GM12878 (cell line): Measurements from ENCODE around the gene PLA2G2C. TPM values are rescaled to one million over a fixed set of nuclear protein-coding genes. Genes with fewer than 3 reads are reported as not detected.

Source experiments
- ATAC-seq: fragments of 200-7000 bp; cut with Tn5 transposase; 3 replicates; pipeline ENCODE4 v1.9.1; 2020; ENCODE audit warnings: mild to moderate bottlenecking, moderate library complexity
- BruUV-seq: library from RNA; stranded (reverse); fragments of 400-500 nt; replicated peaks from 2 replicates; lab custom pipeline; 2021; lab: Mats Ljungman, UMichigan
- CTCF ChIA-PET: fragments of 300-600 bp; sonication (Branson Sonifier 250); formaldehyde crosslinking; extraction: SDS; loops from one replicate; lab custom pipeline; 2021; ENCODE audit warnings: inconsistent platforms; lab: Yijun Ruan, JAX
- POLR2A ChIA-PET: fragments of 350-600 bp; formaldehyde crosslinking; extraction: SDS; loops from one replicate; lab custom pipeline; 2021; ENCODE audit warnings: inconsistent platforms; lab: Charles Lee
- RAD21 ChIA-PET: fragments of 300-600 bp; sonication (Branson Sonifier 250); formaldehyde crosslinking; loops from one replicate; lab custom pipeline; 2023; ENCODE audit warnings: antibody characterized with exemption; ENCODE audit not compliant: unreplicated experiment; lab: Charles Lee
- SMC1A ChIA-PET: fragments of 300-600 bp; sonication (Branson Sonifier 250); formaldehyde crosslinking; loops from one replicate; lab custom pipeline; 2023; ENCODE audit not compliant: unreplicated experiment, uncharacterized antibody; lab: Charles Lee
- DNase-seq: peaks from one replicate; pipeline ENCODE4 v3.0.0-alpha.2; 2011; ENCODE audit warnings: low read depth, low spot score
- FAIRE-seq: peaks from 3 replicates; lab custom pipeline; 2011; peaks lifted over from hg19 to GRCh38; lab: Jason Lieb, UNC
- H2AFZ ChIP-seq: 2 replicates; pipeline ENCODE4 v1.6.0; 2011; ENCODE audit warnings: low read depth, low read length, control low read depth; ENCODE audit not compliant: control insufficient read depth
- H3K27ac ChIP-seq: 2 replicates; pipeline ENCODE4 v1.5.1; 2011; ENCODE audit warnings: control low read depth; ENCODE audit not compliant: control insufficient read depth, insufficient read depth
- H3K27me3 ChIP-seq, 2 experiments: replicated peaks in 1 of 2; 2 replicates each; pipeline versions ENCODE4 v1.6.0 to v1.6.1; 2011; ENCODE audit warnings: low read length in 1 of 2; ENCODE audit not compliant: control insufficient read depth in 2 of 2, insufficient read depth in 2 of 2
- H3K36me3 ChIP-seq, 2 experiments: 2 replicates each; pipeline ENCODE4 v1.5.1; 2011; ENCODE audit warnings: low read length in 1 of 2; ENCODE audit not compliant: control insufficient read depth in 2 of 2, insufficient read depth in 2 of 2
- H3K4me1 ChIP-seq: 2 replicates; pipeline ENCODE4 v1.6.1; 2011; ENCODE audit warnings: mild to moderate bottlenecking, low read length, moderate library complexity, mixed read lengths; ENCODE audit not compliant: control insufficient read depth, insufficient read depth
- H3K4me2 ChIP-seq: 2 replicates; pipeline ENCODE4 v1.6.0; 2011; ENCODE audit warnings: control low read depth; ENCODE audit not compliant: control insufficient read depth, insufficient read depth
- H3K4me3 ChIP-seq: fragments of 200-600 bp; sonication (generic); 2 replicates; pipeline ENCODE4 v1.5.1; 2016
- H3K79me2 ChIP-seq: 2 replicates; pipeline ENCODE4 v1.6.0; 2011; ENCODE audit warnings: low read length; ENCODE audit not compliant: control insufficient read depth, insufficient read depth
- H3K9ac ChIP-seq: 2 replicates; pipeline ENCODE4 v1.8.0; 2011; ENCODE audit warnings: low read length, control low read depth, mixed read lengths; ENCODE audit not compliant: control insufficient read depth, insufficient read depth
- H3K9me3 ChIP-seq: replicated peaks from 3 replicates; pipeline ENCODE4 v1.5.1; 2011; ENCODE audit warnings: mild to moderate bottlenecking, low read length; ENCODE audit not compliant: control insufficient read depth, insufficient read depth
- H4K20me1 ChIP-seq: 2 replicates; pipeline ENCODE4 v1.6.0; 2011; ENCODE audit not compliant: control insufficient read depth, insufficient read depth
- CEBPZ ChIP-seq: fragments of 150-350 bp; IDR thresholded peaks from 2 replicates; pipeline ENCODE4 v1.6.1; 2016; ENCODE audit warnings: low read depth, low read length
- DPF2 ChIP-seq: fragments of 450-650 bp; IDR thresholded peaks from 2 replicates; pipeline ENCODE4 v1.6.1; 2017; ENCODE audit warnings: mild to moderate bottlenecking
- ETV6 ChIP-seq, 2 experiments: fragments of 450-650 bp in 1 of 2; IDR thresholded peaks in 1 of 2; conservative IDR thresholded peaks in 1 of 2; 2 replicates each; pipeline ENCODE4 v1.6.1; 2014; ENCODE audit warnings: antibody characterized with exemption in 1 of 2, borderline replicate concordance in 1 of 2, low read depth in 1 of 2, mild to moderate bottlenecking in 1 of 2, moderate library complexity in 1 of 2
- FOXM1 ChIP-seq: IDR thresholded peaks from 2 replicates; pipeline ENCODE4 v1.6.1; 2012; ENCODE audit warnings: low read depth, mild to moderate bottlenecking, inconsistent platforms, low read length, moderate library complexity
- IKZF2 ChIP-seq, 2 experiments: fragments of 450-650 bp; IDR thresholded peaks; 2 replicates each; pipeline ENCODE4 v1.6.1; 2017; ENCODE audit warnings: mild to moderate bottlenecking in 2 of 2, moderate library complexity in 2 of 2
- MAX ChIP-seq: IDR thresholded peaks from 2 replicates; pipeline ENCODE4 v1.6.1; 2012; ENCODE audit warnings: low read depth, low read length, improper control_type of control experiment
- NR2F1 ChIP-seq: fragments of 450-650 bp; conservative IDR thresholded peaks from 2 replicates; pipeline ENCODE4 v1.6.1; 2017; ENCODE audit warnings: mild to moderate bottlenecking
- RELB ChIP-seq: fragments of 450-650 bp; IDR thresholded peaks from 2 replicates; pipeline ENCODE4 v1.6.1; 2017; ENCODE audit warnings: low read depth, mild to moderate bottlenecking, moderate library complexity
- SPI1 ChIP-seq: IDR thresholded peaks from 2 replicates; pipeline ENCODE4 v1.6.1; 2011; ENCODE audit warnings: low read depth, mild to moderate bottlenecking, low read length, moderate library complexity, borderline replicate concordance; ENCODE audit not compliant: insufficient read depth
- SREBF1 ChIP-seq: IDR thresholded peaks from 2 replicates; pipeline ENCODE4 v1.6.1; 2012; ENCODE audit warnings: mild to moderate bottlenecking, low read length
- SREBF2 ChIP-seq: IDR thresholded peaks from 2 replicates; pipeline ENCODE4 v1.6.1; 2012; ENCODE audit warnings: mild to moderate bottlenecking, low read length
- TBL1XR1 ChIP-seq: IDR thresholded peaks from 2 replicates; pipeline ENCODE4 v1.6.1; 2012; ENCODE audit warnings: low read depth, low read length, improper control_type of control experiment
- TCF3 ChIP-seq: IDR thresholded peaks from 2 replicates; pipeline ENCODE4 v1.6.1; 2012; ENCODE audit warnings: low read depth, mild to moderate bottlenecking, low read length, borderline replicate concordance; ENCODE audit not compliant: insufficient read depth
- YBX1 ChIP-seq: fragments of 450-650 bp; IDR thresholded peaks from 2 replicates; pipeline ENCODE4 v1.6.1; 2016; ENCODE audit warnings: antibody characterized with exemption
- ZBTB33 ChIP-seq: fragments of 450-650 bp; IDR thresholded peaks from 2 replicates; pipeline ENCODE4 v1.6.1; 2017; ENCODE audit warnings: mild to moderate bottlenecking
- WGBS: methylation state at CpG from one replicate; pipeline ENCODE4 v1.1.6; 2016; ENCODE audit warnings: low lambda C conversion rate; ENCODE audit not compliant: insufficient replicate concordance, insufficient coverage; ENCODE audit errors: missing lambda C conversion rate; 5-methylcytosine and 5-hydroxymethylcytosine counted together
- in situ Hi-C: fragments of 300-500 bp; cut with MboI; formaldehyde crosslinking; loops from 9 replicates; pipeline ENCODE4 v1.14.3; 2018; ENCODE audit warnings: mixed read lengths
- intact Hi-C: fragments of 100-400 bp; cut with micrococcal nuclease; formaldehyde crosslinking; loops from one replicate; pipeline ENCODE4 v1.14.2; 2022; ENCODE audit not compliant: unreplicated experiment
- polyA plus RNA-seq, 11 experiments: library from polyadenylated mRNA; depleted of rRNA in 4 of 11; unstranded in 6 of 11; stranded (reverse) in 5 of 11; fragments of >200 nt; fragmentation: Nextera tagmentation in 4 of 11; fragmentation: Illumina TruSeq in 1 of 11; extraction: Ambion mirVana in 4 of 11; extraction: Trizol in 1 of 11; gene quantifications; 1 replicate in 1 of 11; 2 replicates in 10 of 11; pipeline versions ENCODE4 v1.2.1 to v1.2.3, GENCODE V29; 2011 to 2016; ENCODE audit warnings: inconsistent platforms in 2 of 11, missing spikeins in 2 of 11, low read depth in 1 of 11
- total RNA-seq, 4 experiments: library from RNA; depleted of rRNA in 3 of 4; stranded (reverse); fragments of >200 nt in 3 of 4; fragmentation: Illumina TruSeq in 1 of 4; extraction: Trizol in 1 of 4; gene quantifications; 2 replicates each; pipeline versions ENCODE4 v1.2.1 to v1.2.3, GENCODE V29; 2013 to 2021

Gene PLA2G2C
- total and polyA plus RNA-seq, 10 of the 15 experiments (the other 5 are each of a cell fraction or from before 2014, with no cell fraction given): 0.05 TPM; not detected in 9

GRCh38 chr1:20120796-20121195 lies 65.5 kb downstream of the PLA2G2C start (continued):
- no peak for TF ChIP-seq CEBPZ
- TF ChIP-seq SREBF2: no peak

- Histone ChIP-seq H3K4me3 (no peak within 1 kb of the TSS), H4K20me1 (no peaks in the 10 kb centered on the region), H3K79me2 (no peaks in the 10 kb centered on the region), H3K27me3 (no peaks in the 10 kb centered on the region), H3K27ac (peak within 1 kb of the TSS; percentile 48; the same call in 1 of the 2 replicates), H3K36me3 (no peaks in the 10 kb centered on the region), H3K4me1 (peaks cover 20% of the 10 kb centered on the region), H3K9me3 (no peaks in the 10 kb centered on the region), H3K9ac (peak within 1 kb of the TSS; percentile 21; the same call in 1 of the 2 replicates), H2AFZ (peak within 1 kb of the TSS; percentile 13; the same call in 1 of the 2 replicates), H3K4me2 (peak within 1 kb of the TSS; percentile 38; the same call in 1 of the 2 replicates)
- POLR2A ChIA-PET: no interaction called here
- ATAC-seq (peak; percentile 61), DNase-seq (no peak), FAIRE-seq (no peak)
- CTCF ChIA-PET: interaction anchor here (1.6 kb wide), 1 partner anchor 34 kb away, joined by 3 read pairs; no protein-coding TSS in a partner anchor
- intact Hi-C loops: no loop called here
- 21% methylated on average over 2 of the region's 2 CpGs for WGBS
- no peak for TF ChIP-seq MAX
- no peak for TF ChIP-seq FOXM1
- no peak for TF ChIP-seq IKZF2 (IDR thresholded peaks at IDR 0.05)
- no peak for TF ChIP-seq ZBTB33
- TF ChIP-seq RELB: no peak
- no peak for TF ChIP-seq SREBF1
- TF ChIP-seq NR2F1: no peak
- TF ChIP-seq TBL1XR1: no peak
- no peak for TF ChIP-seq ETV6 (conservative IDR thresholded peaks at IDR 0.05 in 1 of 2, IDR thresholded peaks at IDR 0.05 in 1 of 2; ENCODE audit: borderline replicate concordance in 1 of 2, low read depth in 1 of 2)
- no peak for TF ChIP-seq YBX1
- TF ChIP-seq SPI1: peak; percentile 77; the same call in 1 of the 2 replicates
- TF ChIP-seq TCF3: peak; percentile 64; the same call in 1 of the 2 replicates
- 0 out of 2 replicates have a peak, but pooled peaks have one; percentile 57 for TF ChIP-seq DPF2
- RAD21 ChIA-PET: interaction anchor here (0.7 to 0.8 kb wide), 2 partner anchors 25 to 40 kb away, joined by 3 read pairs; no protein-coding TSS in a partner anchor
- SMC1A ChIA-PET: interaction anchor here (0.7 to 1.4 kb wide), 3 partner anchors 12 to 38 kb away, joined by 3 to 6 read pairs (median 3); no protein-coding TSS in a partner anchor
- in situ Hi-C loops: no loop called here
- no TSS peak for BruUV-seq
These were observed 67.0 kb downstream of the PLA2G2C start, which contains the start of gene PLA2G2D for GRCh38 chr1:20119347-20119746. Gene PLA2G2D, minus strand, starts transcription at chr1:20119536. Its CDS starts 38 bp downstream, at chr1:20119498.
